Endometrial microvascular endothelial cells (primary cell): ENCODE data around the gene PSMB8. TPM values are rescaled to one million over a fixed set of nuclear protein-coding genes. Genes with fewer than 3 reads are reported as not detected.

Experiments used
- in situ Hi-C: cut with HindIII; loops from 2 replicates; pipeline ENCODE4 v1.10.0; 2017; ENCODE audit warnings: low sequenced_read_pairs, low pct_unique_long_range_greater_than_20kb; ENCODE audit errors: inconsistent ontology term
- total RNA-seq: library from RNA; depleted of rRNA; stranded (reverse); fragments of >200 nt; gene quantifications from one replicate; pipeline ENCODE4 v1.2.3, GENCODE V29; 2015; ENCODE audit errors: inconsistent ontology term

Gene PSMB8
- total RNA-seq, 1 donor from 2014 or later: 106 TPM

DNA sequence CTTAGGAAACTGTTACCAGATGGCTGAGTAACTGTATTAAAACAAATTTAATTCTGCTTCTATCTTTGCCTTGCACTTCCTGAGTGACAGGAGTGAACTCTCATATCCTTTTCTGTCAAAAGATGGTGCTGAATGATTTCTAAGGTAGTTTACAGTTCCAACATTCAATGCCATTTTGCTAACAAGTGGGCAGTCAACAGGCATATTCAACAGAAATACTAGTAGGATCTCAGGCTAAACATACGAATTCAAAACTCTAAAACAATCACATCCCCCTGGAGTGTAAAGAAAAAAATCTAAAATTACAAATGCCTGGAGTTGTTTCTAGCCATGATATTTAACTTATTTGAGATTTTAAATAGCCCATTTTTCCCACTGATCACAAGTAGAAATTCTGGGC is 16.8 kb upstream of the PSMB8 start:
- in situ Hi-C loops: no loop called here

DNA sequence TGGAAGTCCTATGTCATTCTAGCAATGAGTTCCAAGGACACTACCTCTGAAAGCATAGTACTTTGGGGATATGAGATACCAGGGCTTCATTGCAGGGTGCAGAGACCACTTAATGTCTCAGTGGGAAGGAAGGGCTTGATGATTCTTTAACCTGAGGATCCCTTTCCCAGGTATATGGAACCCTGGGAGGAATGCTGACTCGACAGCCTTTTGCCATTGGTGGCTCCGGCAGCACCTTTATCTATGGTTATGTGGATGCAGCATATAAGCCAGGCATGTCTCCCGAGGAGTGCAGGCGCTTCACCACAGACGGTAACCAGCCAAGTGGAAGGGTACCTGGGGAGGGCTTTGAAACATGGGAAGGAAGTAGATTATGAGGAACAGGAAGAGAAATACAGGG is 14.3 kb upstream of the PSMB8 start:
- in situ Hi-C loops: no loop called here

DNA sequence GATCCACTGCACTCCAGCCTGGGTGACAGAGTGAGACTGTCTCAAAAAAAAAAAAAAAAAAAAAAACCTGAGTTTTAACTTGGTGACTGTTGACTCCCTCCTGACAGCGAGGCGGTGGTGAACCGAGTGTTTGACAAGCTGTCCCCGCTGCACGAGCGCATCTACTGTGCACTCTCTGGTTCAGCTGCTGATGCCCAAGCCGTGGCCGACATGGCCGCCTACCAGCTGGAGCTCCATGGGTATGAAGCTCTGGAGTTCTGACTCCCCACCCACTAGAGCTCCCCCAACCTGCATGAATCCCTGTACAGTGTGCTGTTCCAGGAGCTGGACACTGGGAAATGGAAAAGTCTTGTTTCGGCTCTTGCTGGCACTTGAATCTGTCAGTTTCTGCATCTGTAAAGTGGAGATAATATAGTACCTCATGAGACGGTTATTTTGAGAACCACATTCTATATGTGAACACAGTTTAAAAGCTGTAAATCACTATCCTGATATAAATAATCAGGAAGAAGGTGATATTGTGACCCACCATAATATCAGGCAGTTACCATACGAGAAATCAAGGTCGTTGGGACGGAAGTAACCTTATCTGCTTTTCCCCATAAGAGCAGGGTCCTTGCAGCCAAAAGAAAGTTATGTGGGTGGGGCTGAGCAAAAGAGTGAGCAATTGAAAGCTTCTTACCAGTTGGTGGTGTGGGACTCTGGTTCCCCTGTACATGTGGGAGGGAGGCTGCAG is 13.5 kb upstream of the PSMB8 start:
- in situ Hi-C loops: no loop called here

DNA sequence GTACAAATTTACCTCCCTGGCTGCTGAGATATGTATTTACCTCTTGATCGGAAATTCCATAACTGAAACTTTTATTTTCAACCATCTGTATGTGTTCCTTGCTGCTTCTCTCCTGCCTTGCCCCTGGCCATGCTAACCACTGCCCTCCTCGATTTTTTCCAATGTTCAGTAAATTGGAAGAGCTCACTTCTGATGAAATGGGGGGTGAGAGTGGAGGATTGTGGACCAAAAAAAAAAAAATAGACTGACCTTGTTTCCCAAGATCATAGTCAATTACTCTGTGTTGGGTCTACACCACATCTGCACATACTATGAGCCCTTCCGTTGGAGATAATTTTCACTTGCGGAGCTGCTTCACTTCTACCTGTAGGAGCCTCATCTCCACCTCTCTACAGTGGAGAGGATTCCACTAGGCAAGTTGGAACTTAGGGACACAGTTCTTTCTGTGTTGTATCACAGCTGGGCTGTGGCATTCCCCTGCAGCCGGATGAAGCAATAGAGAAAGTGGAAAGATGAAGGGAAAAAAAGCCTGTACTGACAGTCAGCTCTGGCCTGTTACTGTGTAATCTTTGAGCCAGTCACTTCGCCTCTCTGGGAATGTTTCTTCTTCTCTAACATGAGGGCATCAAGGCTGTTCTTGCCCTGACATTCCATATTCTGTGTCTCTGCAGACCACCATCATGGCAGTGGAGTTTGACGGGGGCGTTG is 11.8 kb upstream of the PSMB8 start:
- in situ Hi-C loops: no loop called here

DNA sequence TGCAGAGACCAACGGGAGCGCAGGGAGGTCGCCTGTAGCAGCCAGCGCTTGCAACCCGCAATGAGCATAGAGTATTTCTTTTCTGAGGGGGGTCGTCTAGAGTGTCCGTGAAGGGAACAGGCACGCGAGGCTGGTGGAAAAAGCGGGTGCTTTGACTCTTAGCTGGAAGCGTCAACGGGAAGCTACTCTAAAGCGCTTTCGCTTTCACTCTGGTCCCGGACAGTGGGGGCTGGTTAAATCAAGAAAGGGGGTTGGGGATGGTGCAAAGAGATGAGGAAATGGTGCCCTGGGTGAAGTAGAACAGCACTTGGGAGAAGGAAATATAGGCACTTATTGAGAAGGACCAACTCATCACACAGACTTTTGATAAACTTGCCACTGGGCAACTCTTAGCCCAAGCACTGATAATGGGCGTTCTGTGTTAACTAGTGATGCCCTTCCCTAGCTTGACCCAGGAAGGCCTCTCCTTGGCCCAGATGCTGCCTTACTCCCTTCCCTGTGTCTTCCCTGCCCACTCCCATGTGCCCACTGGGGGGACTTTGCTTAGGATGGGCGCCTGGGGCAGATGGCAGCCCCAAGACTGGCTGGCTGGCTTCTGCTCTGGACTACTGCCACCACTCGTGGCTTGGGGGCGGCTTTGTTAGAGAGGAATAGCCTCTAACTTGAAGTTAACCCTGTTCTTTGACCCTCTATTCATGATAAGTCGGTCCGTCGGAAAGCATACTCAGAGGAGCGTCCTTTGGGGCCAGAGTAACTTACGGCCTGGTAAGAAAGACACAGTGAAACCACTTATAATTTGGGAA is 10.7 kb upstream of the PSMB8 start:
- in situ Hi-C loops: no loop called here

DNA sequence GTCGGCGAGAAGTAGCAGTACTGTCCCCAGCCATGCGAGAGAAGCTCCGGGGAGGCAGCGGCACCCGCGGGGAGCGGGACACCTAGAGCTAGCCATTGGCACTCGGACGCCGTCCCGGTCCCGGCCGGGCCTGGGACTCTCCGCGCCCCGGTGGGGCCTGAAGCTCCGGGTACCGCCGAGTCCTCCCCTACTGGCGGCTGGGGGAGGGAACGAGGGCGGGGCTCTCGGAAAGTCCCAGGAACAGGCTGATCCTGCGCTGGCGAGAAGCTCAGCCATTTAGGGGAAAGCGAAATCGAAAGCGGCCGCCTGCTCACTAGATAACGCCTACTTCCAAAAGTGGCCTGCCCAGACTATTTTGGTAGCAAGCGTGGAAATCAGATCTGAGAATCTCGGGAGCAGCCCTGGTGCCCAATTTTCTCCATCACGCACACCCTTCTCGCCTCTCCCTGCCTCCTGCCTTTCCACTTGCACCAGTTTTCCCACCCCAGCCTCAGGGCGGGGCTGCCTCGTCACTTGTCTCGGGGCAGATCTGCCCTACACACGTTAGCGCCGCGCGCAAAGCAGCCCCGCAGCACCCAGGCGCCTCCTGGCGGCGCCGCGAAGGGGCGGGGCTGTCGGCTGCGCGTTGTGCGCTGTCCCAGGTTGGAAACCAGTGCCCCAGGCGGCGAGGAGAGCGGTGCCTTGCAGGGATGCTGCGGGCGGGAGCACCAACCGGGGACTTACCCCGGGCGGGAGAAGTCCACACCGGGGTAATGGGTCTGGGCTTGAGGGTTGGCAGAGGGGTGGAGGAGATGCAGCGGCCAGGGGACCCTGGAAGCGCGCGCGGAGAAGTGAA is 9.9 kb upstream of the PSMB8 start, which contains the start of the genes PSMB9 and TAP1:
Gene PSMB9 (plus strand): TSS at position 652 of the 835 bp plus-strand sequence. CDS start 38 bp downstream, at position 690.
Gene TAP1 (minus strand): TSS at position 164 of the 835 bp plus-strand sequence. CDS start 68 bp downstream, at position 96.
- in situ Hi-C loops: no loop called here

DNA sequence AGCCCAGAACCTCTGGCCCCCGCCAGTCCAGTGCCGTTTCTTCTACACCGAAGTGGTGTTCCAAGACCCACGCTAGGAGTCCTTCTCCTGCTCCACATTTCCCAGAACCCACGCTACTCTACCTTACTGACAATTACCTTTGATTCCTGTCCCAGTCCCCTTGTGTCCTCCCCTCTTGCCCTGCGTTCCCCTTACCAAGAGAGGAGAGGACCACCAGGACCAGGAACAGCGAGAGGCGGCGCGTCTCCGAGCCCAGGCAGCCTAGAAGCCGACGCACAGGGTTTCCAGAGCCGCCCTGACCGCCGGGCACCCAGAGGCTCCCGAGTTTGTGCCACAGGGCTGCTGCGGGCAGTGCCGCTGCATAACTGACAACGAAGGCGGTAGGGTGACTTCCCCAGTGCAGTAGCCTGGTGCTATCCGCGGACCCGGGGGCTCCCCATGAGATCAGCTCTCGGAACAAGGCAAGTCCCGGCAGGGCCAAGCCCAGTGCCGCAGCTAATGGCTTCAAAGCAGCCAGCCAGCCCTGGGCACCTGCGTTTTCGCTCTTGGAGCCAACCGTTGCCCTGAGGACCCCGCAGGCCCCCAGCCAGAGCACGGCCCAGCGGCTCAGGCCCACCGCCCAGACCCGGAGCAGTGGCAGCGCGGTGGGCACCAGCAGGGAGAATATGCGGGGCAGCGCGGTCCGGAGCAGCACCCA is 9.1 kb upstream of the PSMB8 start:
- in situ Hi-C loops: no loop called here

DNA sequence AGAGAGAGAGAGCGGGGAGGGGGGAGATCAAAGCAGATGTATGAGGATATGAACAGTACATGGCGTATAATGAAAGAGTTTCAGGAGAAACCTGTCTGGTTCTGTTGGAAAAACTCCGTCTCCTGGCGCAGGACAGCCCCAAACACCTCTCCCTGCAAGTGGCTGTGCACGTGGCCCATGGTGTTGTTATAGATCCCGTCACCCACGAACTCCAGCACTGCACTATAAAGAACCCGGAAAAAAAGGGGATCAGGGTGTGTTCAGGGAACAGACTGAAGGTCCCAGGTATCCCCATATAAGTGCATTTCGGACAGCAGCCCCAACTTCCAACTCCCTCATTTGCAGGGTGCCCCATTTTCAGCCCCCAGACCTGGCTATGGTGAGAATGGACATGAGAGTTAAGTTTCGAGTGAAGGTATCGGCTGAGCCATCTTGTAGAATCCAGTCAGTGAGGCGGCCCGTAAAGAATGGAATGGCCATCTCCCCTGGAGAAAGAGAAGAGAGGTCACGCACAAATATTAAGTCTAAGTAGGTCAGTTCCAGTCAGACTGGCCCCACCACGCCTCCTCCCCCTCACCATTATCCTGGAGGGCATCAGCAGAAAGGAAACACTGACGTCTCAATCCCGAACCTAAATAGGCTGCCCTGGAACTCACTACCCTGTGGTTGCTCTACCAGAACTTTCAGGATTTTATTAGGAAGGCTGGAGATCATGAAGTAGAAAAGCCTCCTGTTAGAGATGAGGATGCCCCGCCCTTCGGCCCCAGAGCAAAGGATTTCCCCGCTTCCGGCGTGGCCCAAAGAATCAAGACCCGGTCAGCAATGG is 8.4 kb upstream of the PSMB8 start:
- in situ Hi-C loops: no loop called here

DNA sequence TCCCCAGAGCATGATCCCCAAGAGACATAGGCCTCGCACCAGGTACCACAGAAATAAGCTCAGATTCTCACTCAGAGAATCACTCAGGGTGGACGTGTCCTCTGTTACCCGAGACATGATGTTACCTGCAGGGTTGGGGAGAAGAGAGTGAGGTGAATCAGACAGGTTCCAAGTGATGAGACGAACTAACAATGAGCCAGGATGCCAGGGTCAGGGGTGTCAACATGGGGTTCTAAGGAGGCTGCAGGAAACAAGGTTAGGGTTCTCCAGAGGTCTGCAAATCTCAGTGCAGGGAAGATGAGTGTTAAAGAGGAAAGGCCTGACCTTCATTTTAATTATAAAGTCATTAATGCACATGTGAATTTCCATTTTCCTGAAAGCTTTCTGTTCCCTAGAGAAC is 7.2 kb upstream of the PSMB8 start:
- in situ Hi-C loops: no loop called here

DNA sequence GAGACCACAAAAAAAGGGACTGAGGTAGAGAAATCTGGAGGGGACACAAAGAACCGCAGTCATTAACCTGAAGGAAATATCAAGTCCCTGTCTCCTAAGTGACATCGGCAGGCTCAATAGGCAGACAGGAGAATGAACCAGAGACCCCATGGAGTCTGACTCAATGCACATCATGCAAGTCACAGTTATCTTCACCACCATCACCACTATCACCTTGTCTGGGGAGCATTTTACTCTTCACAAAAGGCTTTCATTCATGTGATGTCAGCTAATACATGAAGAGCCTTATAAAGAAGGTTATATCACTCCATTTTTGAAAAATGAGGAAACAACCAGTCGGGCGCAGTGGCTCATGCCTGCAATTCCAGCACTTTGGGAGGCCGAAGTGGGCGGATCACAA is 5.3 kb upstream of the PSMB8 start:
- in situ Hi-C loops: loop anchor here (25.0 kb wide), 1 partner anchor 138 kb away; no protein-coding TSS in a partner anchor

DNA sequence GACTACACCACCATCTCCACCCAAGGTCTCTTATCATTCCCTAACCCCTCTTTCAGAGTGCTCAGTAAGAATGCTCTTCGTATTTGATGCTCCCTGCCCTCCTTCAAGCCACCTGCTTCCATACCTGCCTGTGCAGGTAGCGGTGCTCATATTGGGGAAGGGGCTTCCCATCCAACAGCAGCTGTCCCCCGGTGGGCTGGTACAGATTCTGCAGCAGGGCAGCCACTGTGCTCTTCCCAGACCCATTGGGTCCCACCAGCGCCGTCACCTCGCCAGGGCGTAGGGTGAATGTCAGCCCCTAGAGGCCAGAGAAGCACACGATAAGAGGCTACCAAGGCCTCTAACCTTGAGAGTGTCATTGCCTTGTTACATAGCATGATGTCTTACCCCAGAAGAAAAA is 3.9 kb upstream of the PSMB8 start:
- in situ Hi-C loops: loop anchor here (25.0 kb wide), 1 partner anchor 140 kb away; no protein-coding TSS in a partner anchor

DNA sequence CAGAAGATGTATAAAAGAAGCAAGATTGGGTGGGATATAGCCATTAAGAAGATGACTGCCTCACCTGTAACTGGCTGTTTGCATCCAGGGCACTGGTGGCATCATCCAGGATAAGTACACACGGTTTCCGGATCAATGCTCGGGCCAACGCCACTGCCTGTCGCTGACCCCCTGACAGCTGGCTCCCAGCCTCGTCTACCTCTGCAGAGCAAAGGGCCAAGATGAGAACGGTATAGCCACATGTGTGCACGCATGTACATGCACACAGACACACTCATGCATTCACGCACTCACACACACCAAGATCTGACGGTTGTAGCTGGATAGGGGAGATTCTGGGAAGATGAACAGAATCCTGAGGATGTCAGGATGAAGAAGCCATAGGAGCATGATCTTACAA is 3.2 kb upstream of the PSMB8 start:
- in situ Hi-C loops: loop anchor here (25.0 kb wide), 1 partner anchor 140 kb away; no protein-coding TSS in a partner anchor

DNA sequence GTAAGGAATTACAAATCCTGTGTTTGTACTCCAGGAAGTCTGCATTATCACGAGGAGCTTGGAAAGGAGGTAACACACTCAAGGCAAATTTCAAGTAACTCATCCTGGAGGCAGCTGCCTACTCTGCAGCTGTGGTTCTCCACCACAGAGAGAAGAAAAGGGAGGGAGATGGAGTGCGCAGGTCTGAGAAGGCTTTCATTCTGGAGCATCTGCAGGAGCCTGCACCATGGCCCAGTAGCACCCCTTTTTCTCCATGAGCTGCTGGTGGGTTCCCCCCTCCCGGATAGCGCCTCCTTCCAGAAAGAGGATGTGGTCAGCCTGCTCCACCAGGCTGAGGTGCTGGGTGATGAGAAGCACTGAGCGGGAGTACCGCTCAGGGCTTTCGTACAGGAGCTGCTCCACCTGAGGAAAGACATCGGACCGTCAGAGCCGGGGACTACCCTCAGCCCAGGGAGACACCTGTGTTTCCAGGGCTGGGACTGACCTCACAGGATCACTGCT is 1.6 kb upstream of the PSMB8 start:
- in situ Hi-C loops: loop anchor here (25.0 kb wide), 1 partner anchor 142 kb away; no protein-coding TSS in a partner anchor

DNA sequence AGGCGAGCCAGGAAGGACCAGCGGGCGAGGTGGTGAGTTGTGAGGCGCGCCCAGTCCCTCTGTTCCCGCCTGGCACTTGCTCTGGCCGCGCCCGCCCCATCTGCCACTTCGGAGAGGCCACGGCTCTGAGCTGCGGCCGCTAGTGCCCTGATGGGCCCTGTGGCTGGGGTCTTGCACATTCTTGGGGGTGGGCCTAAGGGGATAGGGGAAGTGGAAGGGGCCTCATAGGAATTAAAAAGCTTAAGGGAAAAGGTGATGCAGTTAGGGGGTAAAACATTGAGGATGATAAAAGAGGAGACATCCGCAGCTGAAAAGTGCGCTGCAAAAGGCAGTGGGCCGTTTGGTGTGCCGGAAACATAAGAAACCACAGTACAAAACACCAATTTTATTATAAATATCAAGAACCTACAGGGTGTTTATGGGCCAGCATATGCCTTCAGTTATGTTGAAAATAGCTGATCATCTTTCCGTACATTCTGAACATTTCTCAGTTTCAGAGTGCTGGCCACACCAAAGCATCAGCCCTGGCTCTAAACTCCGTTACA is 1.1 kb upstream of the PSMB8 start:
- in situ Hi-C loops: loop anchor here (25.0 kb wide), 1 partner anchor 142 kb away; no protein-coding TSS in a partner anchor

DNA sequence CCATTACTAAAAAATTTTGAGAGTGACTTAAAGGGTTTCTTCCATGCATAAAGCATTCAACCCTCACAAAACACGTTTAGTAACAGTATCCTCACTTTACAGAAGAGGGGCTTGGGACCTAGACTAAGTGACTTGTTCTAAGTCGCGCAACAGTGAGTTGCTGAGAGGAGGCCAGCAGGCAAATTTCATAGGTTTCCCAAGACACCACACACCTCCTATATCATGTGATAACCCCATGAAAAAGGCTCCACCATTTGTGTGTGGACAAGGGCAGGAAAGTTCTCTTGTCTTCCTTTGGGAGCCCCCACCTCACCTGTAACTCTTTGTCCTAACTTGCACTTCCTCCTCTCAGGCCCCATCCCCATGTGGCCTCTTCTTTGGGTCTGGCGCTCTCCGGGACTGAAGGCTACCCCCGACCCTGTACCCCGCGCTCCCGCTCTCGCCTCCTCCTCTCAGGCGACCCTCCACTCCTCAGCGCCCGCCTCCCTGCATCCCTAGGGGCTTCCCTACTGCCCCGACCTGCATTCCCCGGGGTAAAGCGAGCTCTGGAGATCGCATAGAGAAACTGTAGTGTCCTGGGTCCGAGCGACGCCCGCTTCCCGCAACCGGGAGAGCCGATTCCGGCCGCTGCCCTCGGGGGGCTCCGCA is 392 bp downstream of the PSMB8 start:
- in situ Hi-C loops: loop anchor here (25.0 kb wide), 1 partner anchor 144 kb away; no protein-coding TSS in a partner anchor

DNA sequence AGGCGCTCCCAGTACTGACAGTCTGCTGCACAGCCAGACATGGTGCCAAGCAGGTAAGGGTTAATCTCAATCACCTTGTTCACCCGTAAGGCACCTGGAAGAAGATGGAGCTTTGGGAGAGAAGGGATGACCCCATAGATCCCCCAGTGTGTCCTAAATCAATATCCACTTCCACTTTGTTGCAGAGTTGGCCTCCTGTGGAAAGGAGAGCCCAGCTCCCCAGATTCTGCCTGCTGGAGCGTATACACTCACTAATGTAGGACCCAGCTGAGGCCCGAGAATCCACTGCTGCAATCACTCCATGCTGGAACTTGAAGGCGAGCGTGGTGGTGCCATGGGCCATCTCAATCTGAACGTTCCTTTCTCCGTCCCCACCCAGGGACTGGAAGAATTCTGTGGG is 1.2 kb downstream of the PSMB8 start:
- in situ Hi-C loops: loop anchor here (25.0 kb wide), 1 partner anchor 145 kb away; no protein-coding TSS in a partner anchor
